Measurements from ENCODE around the gene GFY. TPM values are rescaled to one million over a fixed set of nuclear protein-coding genes. Genes with fewer than 3 reads are reported as not detected.
A peak's percentile ranks its signal among the peaks of the same experiment; 100 is the strongest.

The GFY gene
- total RNA-seq, 2 experiments from 2014 or later, result not detected

- Mint-ChIP-seq H3K4me1 (ENCODE audit: low read depth) (peaks cover 29% of the 10 kb centered on the region), H3K27me3 (ENCODE audit: low read depth) (peaks cover 91% of the 10 kb centered on the region), H3K9me3 (no peaks in the 10 kb centered on the region), H3K4me3 (no peak overlapping the region), H3K36me3 (ENCODE audit: low read depth) (no peaks in the 10 kb centered on the region), H3K27ac (no peak overlapping the region)
- DNase-seq, result no peak
- CTCF ChIA-PET, result no interaction called here
- intact Hi-C loops (cut with micrococcal nuclease), result no loop called here
Observed at GRCh38 chr19:49433240-49433901, 8.2 kb downstream of the GFY start.

GRCh38 chr19:49434907-49435583 lies 9.9 kb downstream of the GFY start:
- Mint-ChIP-seq H3K36me3 (ENCODE audit: low read depth) (no peaks in the 10 kb centered on the region), H3K27me3 (ENCODE audit: low read depth) (peaks cover 93% of the 10 kb centered on the region), H3K27ac (no peak overlapping the region), H3K4me1 (ENCODE audit: low read depth) (peaks cover 23% of the 10 kb centered on the region), H3K4me3 (no peak overlapping the region), H3K9me3 (no peaks in the 10 kb centered on the region)
- CTCF ChIA-PET, result interaction anchor here (0.5 to 1.7 kb wide), 7 partner anchors 8 to 43 kb away, joined by 3 to 6 read pairs (median 3); no protein-coding TSS in a partner anchor
- intact Hi-C loops (cut with micrococcal nuclease), result no loop called here
- no peak for DNase-seq

- H3K36me3 Mint-ChIP-seq (ENCODE audit: low read depth), result no peaks in the 10 kb centered on the region
- CTCF ChIA-PET, result interaction anchor here (0.7 to 1.7 kb wide), 5 partner anchors 9 to 44 kb away, joined by 3 to 6 read pairs (median 3); no protein-coding TSS in a partner anchor
Observed at GRCh38 chr19:49435670-49436069, 10.5 kb downstream of the GFY start.

GRCh38 chr19:49436381-49437017 lies 11.3 kb downstream of the GFY start:
- intact Hi-C loops (cut with micrococcal nuclease), result no loop called here
- peak overlapping the region; percentile 1 for H3K4me3 Mint-ChIP-seq
- CTCF ChIA-PET, result interaction anchor here (1.4 to 1.7 kb wide), 3 partner anchors 9 to 45 kb away, joined by 3 to 6 read pairs (median 3); no protein-coding TSS in a partner anchor
- no peaks in the 10 kb centered on the region for H3K9me3 Mint-ChIP-seq
- no peak overlapping the region for H3K27ac Mint-ChIP-seq
- peaks cover 24% of the 10 kb centered on the region for H3K4me1 Mint-ChIP-seq (ENCODE audit: low read depth)
- H3K27me3 Mint-ChIP-seq (ENCODE audit: low read depth), result peaks cover 91% of the 10 kb centered on the region
- peak; percentile 70 for DNase-seq
- no peaks in the 10 kb centered on the region for H3K36me3 Mint-ChIP-seq (ENCODE audit: low read depth)

More at GRCh38 chr19:49435670-49436069, 10.5 kb downstream of the GFY start:
- no peak for DNase-seq
- H3K27ac Mint-ChIP-seq, result no peak overlapping the region
- H3K27me3 Mint-ChIP-seq (ENCODE audit: low read depth), result peaks cover 94% of the 10 kb centered on the region
- peaks cover 23% of the 10 kb centered on the region for H3K4me1 Mint-ChIP-seq (ENCODE audit: low read depth)
- no peak overlapping the region for H3K4me3 Mint-ChIP-seq
- H3K9me3 Mint-ChIP-seq, result no peaks in the 10 kb centered on the region
- intact Hi-C loops (cut with micrococcal nuclease), result no loop called here

GRCh38 chr19:49437231-49437630 lies 12.0 kb downstream of the GFY start:
- no peak overlapping the region for H3K4me3 Mint-ChIP-seq
- H3K36me3 Mint-ChIP-seq (ENCODE audit: low read depth), result no peaks in the 10 kb centered on the region
- no peak for DNase-seq
- H3K27ac Mint-ChIP-seq, result no peak overlapping the region
- CTCF ChIA-PET, result interaction anchor here (1.7 kb wide), 1 partner anchor 45 kb away, joined by 6 read pairs; no protein-coding TSS in a partner anchor
- peaks cover 28% of the 10 kb centered on the region for H3K4me1 Mint-ChIP-seq (ENCODE audit: low read depth)
- H3K27me3 Mint-ChIP-seq (ENCODE audit: low read depth), result peaks cover 93% of the 10 kb centered on the region
- intact Hi-C loops (cut with micrococcal nuclease), result no loop called here
- no peaks in the 10 kb centered on the region for H3K9me3 Mint-ChIP-seq

GRCh38 chr19:49438261-49438660 lies 13.1 kb downstream of the GFY start:
- H3K36me3 Mint-ChIP-seq (ENCODE audit: low read depth), result no peaks in the 10 kb centered on the region
- peaks cover 25% of the 10 kb centered on the region for H3K4me1 Mint-ChIP-seq (ENCODE audit: low read depth)
- intact Hi-C loops (cut with micrococcal nuclease), result no loop called here
- H3K9me3 Mint-ChIP-seq, result no peaks in the 10 kb centered on the region
- CTCF ChIA-PET, result no interaction called here
- no peak overlapping the region for H3K4me3 Mint-ChIP-seq
- DNase-seq, result no peak
- H3K27ac Mint-ChIP-seq, result no peak overlapping the region
- H3K27me3 Mint-ChIP-seq (ENCODE audit: low read depth), result peaks cover 88% of the 10 kb centered on the region

GRCh38 chr19:49439836-49440235 lies 14.6 kb downstream of the GFY start:
- intact Hi-C loops (cut with micrococcal nuclease), result no loop called here
- Mint-ChIP-seq H3K9me3 (no peaks in the 10 kb centered on the region), H3K36me3 (ENCODE audit: low read depth) (no peaks in the 10 kb centered on the region), H3K4me1 (ENCODE audit: low read depth) (peaks cover 27% of the 10 kb centered on the region), H3K4me3 (no peak overlapping the region), H3K27ac (no peak overlapping the region), H3K27me3 (ENCODE audit: low read depth) (peaks cover 74% of the 10 kb centered on the region)
- no peak for DNase-seq
- CTCF ChIA-PET, result interaction anchor here (1.1 to 1.6 kb wide), 2 partner anchors 22 to 49 kb away, joined by 3 read pairs; no protein-coding TSS in a partner anchor

GRCh38 chr19:49440439-49441209 lies 15.4 kb downstream of the GFY start:
- CTCF ChIA-PET, result interaction anchor here (1.1 to 1.6 kb wide), 2 partner anchors 23 to 50 kb away, joined by 3 read pairs; no protein-coding TSS in a partner anchor
- Mint-ChIP-seq H3K9me3 (no peaks in the 10 kb centered on the region), H3K27ac (no peak overlapping the region), H3K36me3 (ENCODE audit: low read depth) (no peaks in the 10 kb centered on the region), H3K4me1 (ENCODE audit: low read depth) (peaks cover 27% of the 10 kb centered on the region), H3K4me3 (peak overlapping the region; percentile 29), H3K27me3 (ENCODE audit: low read depth) (peaks cover 66% of the 10 kb centered on the region)
- no peak for DNase-seq
- intact Hi-C loops (cut with micrococcal nuclease), result no loop called here

- no peaks in the 10 kb centered on the region for H3K36me3 Mint-ChIP-seq (ENCODE audit: low read depth)
- intact Hi-C loops (cut with micrococcal nuclease), result no loop called here
- peaks cover 59% of the 10 kb centered on the region for H3K27me3 Mint-ChIP-seq (ENCODE audit: low read depth)
- H3K27ac Mint-ChIP-seq, result no peak within 1 kb of the TSS
- DNase-seq, result peak; percentile 47
- H3K4me1 Mint-ChIP-seq (ENCODE audit: low read depth), result peaks cover 25% of the 10 kb centered on the region
- H3K4me3 Mint-ChIP-seq, result peak within 1 kb of the TSS; percentile 75
- H3K9me3 Mint-ChIP-seq, result no peaks in the 10 kb centered on the region
- CTCF ChIA-PET, result interaction anchor here (0.8 to 0.9 kb wide), 3 partner anchors 32 to 49 kb away, joined by 3 to 4 read pairs (median 3); no protein-coding TSS in a partner anchor
Observed at GRCh38 chr19:49441210-49441959, 16.2 kb downstream of the GFY start, which contains the start of gene SLC17A7. Gene SLC17A7 (minus strand): TSS chr19:49441527. CDS start chr19:49441379, 148 bp downstream.

- Mint-ChIP-seq H3K27ac (no peak overlapping the region), H3K4me3 (peak overlapping the region; percentile 75), H3K27me3 (ENCODE audit: low read depth) (peaks cover 53% of the 10 kb centered on the region), H3K4me1 (ENCODE audit: low read depth) (peaks cover 22% of the 10 kb centered on the region), H3K9me3 (no peaks in the 10 kb centered on the region), H3K36me3 (ENCODE audit: low read depth) (peaks cover 3% of the 10 kb centered on the region)
- intact Hi-C loops (cut with micrococcal nuclease), result no loop called here
- CTCF ChIA-PET, result interaction anchor here (0.8 to 0.9 kb wide), 3 partner anchors 33 to 49 kb away, joined by 3 to 4 read pairs (median 3); no protein-coding TSS in a partner anchor
- DNase-seq, result no peak
Observed at GRCh38 chr19:49441960-49442350, 16.8 kb downstream of the GFY start.

- Mint-ChIP-seq H3K9me3 (no peaks in the 10 kb centered on the region), H3K4me3 (peak overlapping the region; percentile 75), H3K36me3 (ENCODE audit: low read depth) (peaks cover 3% of the 10 kb centered on the region), H3K4me1 (ENCODE audit: low read depth) (peaks cover 22% of the 10 kb centered on the region), H3K27me3 (ENCODE audit: low read depth) (peaks cover 49% of the 10 kb centered on the region), H3K27ac (no peak overlapping the region)
- peak; percentile 33 for DNase-seq
- intact Hi-C loops (cut with micrococcal nuclease), result no loop called here
- CTCF ChIA-PET, result interaction anchor here (0.8 to 1.3 kb wide), 3 partner anchors 33 to 51 kb away, joined by 3 to 12 read pairs (median 4); no protein-coding TSS in a partner anchor
Observed at GRCh38 chr19:49442354-49442753, 17.2 kb downstream of the GFY start.
